Stimulated activated CD4-positive, alpha-beta T cell treated with anti-CD3 and anti-CD28 coated beads, Interleukin-15, amount 100 ng/mL, for 1 hour (primary cell): ENCODE measurements around the gene AMBP.

Source experiments
- DNase-seq, 2 donors: peaks; one replicate each; pipeline ENCODE4 v3.0.0-alpha.2; 2020; ENCODE audit warnings: low read depth in 1 of 2, low spot score in 1 of 2

The AMBP gene

GRCh38 chr9:114076237-114077161 is 1.6 kb downstream of the AMBP start:
- DNase-seq, result no peak

GRCh38 chr9:114075602-114076001 is 2.5 kb downstream of the AMBP start:
- DNase-seq, result no peak

GRCh38 chr9:114072184-114073140 is 5.6 kb downstream of the AMBP start:
- no peak for DNase-seq

GRCh38 chr9:114071197-114071795 is 6.8 kb downstream of the AMBP start:
- DNase-seq, result no peak

- no peak for DNase-seq
These were observed 7.7 kb downstream of the AMBP start for GRCh38 chr9:114070188-114071103.

GRCh38 chr9:114069476-114070187 is 8.5 kb downstream of the AMBP start:
- DNase-seq, result no peak

DNA sequence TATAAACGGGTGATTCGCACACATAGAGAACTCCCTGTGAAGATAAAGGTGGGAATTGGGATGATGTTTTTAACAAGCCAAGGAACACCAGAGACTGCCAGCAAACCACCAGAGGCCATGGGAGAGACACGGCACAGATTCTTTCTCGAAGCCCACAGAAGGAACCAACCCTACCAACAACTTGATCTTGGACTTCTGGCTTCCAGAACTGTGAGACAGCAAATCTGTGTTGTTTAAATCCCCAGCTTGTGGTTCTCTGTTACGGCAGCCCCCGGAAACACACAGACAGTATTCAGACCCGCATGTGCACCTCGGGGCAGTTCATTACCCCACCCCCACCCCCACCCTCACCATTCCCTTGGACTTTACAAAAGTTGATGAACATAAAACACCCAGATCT is 12.8 kb downstream of the AMBP start:
- DNase-seq, result no peak

- no peak for DNase-seq
These were observed 16.1 kb downstream of the AMBP start for GRCh38 chr9:114061830-114062474.

DNA sequence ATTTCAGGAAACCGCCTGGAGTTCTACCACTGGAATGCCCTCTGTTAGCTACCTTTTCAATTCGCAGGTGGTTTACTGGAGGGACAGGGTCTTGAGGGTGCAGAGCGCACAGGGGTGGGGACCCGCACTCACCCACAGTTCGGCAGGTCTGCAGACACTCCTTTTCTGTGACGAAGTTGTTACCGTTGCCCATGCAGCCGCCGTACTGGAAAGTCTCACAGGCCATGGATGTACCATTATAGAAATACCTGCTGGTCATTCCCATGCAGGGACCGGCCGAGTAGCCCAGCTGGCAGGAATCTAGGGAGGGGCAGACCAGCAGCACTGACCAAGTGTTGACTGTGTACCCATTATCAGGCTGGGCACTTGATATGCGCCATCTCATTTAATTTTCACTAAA is 16.8 kb downstream of the AMBP start:
- no peak for DNase-seq

- no peak for DNase-seq
These were observed 17.4 kb downstream of the AMBP start for GRCh38 chr9:114060711-114061110.

DNA sequence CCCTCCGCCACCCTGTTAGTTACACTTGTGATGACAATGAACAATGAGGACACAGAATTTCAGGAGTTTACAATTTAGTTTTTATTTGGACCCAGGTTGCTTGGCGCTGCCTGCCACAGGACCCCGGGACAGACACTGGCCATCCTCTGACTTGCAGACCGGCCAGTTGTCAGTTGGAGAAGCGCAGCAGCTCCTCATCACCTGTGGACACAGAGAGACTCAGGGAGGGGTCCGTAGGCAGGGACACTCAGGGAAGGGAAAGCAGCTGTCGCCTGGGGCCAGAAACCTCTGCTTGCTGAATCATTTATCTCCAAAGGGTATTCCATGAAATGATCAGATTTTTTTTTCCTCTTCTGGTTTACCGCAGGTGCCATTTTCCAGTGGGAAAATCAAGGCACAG is 18.0 kb downstream of the AMBP start:
- DNase-seq, result no peak

DNA sequence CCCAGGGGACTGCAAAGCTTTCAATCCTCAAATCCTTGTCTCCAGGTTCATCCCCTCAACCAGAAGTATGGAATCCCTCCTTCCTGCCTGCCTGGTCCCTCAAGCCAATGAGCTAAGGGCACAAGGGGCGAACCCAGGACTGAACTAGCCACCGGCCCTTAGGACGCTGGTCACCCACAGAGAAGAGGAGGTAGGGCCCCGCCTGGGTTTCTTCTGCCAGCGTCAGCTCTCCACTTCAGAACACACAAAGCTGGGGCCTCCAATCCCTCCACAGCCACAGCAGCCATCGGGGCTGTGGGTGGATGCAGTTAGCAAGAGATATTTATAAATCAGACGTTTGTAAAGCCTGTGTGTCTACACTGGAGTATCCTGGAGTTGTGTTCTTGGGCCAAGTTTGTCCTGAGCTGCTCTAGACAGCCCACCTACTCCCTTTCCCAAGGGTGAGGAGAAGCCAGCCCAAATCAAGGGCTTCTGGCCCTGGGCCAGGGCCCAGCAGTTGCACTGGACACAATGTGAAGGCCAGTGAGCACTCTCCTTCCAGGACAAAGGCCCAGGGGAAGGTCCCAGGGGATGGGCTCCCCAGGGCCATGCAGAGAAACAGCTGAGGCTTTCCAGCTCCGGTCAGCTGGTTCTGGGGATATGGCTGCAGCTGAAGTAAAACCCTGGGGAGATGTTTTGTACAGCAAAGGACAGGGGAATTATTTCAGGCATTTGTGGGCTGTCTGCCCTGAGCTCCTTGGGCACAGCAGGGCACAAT is 18.9 kb downstream of the AMBP start:
- no peak for DNase-seq

- DNase-seq, result no peak
These were observed 19.4 kb downstream of the AMBP start for GRCh38 chr9:114058688-114059046.

DNA sequence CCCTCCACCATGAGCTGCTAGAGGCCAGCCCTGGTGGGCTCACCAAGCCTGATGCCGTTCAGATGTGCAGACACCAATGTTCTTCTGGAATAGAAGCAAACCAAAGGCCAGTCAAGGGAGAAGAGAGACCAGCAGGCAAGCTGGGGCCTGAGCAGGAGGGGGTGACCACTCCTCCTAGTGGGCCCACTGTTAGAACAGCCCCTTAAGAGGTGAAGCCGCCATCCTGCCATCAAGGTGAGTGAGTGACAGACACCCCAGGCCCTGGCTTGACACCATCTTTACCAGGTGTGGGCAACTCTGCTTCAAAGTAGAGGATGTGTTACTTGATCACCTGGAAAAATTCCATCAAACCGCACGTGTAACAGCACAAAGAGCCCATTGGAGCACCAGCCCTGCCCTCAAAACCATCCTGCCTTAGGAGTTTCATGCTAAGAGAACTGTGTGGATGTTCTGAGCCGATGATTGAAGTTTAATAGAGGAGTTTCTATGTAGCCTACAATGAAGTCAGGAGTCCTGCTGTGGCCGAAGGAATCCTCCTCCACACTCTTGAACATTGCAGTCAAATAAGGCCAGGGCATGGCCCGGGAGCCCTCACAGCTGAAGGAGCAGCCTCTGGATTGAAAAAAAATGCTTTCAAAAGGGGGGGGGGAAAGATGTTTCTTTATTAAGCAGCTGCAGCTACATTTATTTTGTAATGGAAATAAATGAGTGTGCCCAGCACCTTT is 20.8 kb downstream of the AMBP start:
- DNase-seq, result no peak

GRCh38 chr9:114056527-114056926 is 21.6 kb downstream of the AMBP start:
- DNase-seq, result no peak

DNA sequence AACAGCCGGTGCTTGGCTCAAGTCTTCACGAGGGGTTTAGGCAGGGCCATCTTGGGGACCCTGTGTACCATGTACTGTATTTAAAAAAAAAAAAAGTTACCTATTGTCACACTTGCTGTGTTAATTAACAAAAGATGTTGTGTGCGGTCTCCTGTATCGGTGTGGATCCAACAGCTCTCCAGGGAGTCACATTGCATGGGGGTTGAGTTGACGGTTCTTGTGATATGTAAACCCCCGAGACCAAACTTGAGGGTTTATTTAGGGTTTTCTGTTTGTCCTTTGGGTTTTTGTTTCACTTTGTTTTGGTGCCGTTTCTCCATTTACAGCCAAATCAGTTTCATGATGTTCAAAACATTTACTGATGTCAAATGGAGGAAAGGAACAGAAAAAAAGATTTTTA is 22.2 kb downstream of the AMBP start:
- DNase-seq, result no peak

- no peak for DNase-seq
These were observed 23.0 kb downstream of the AMBP start for GRCh38 chr9:114055061-114055460.

- DNase-seq, result no peak
These were observed 23.9 kb downstream of the AMBP start for GRCh38 chr9:114054191-114054690.
